Erythroblast (primary cell): ENCODE measurements around the gene AUTS2.

ENCODE experiments used
- DNase-seq, 2 experiments: peaks; one replicate each; lab custom pipeline; 2025; lab: John Stamatoyannopoulos, UW
- GATA1 ChIP-seq: IDR thresholded peaks from 2 replicates; pipeline ENCODE4 v1.6.1; 2011; ENCODE audit warnings: low read depth, mild to moderate bottlenecking, control low read depth, low read length, moderate library complexity
- POLR2A ChIP-seq: IDR thresholded peaks from 2 replicates; pipeline ENCODE4 v1.6.1; 2011; ENCODE audit warnings: mild to moderate bottlenecking, low read length

AUTS2 gene

DNA sequence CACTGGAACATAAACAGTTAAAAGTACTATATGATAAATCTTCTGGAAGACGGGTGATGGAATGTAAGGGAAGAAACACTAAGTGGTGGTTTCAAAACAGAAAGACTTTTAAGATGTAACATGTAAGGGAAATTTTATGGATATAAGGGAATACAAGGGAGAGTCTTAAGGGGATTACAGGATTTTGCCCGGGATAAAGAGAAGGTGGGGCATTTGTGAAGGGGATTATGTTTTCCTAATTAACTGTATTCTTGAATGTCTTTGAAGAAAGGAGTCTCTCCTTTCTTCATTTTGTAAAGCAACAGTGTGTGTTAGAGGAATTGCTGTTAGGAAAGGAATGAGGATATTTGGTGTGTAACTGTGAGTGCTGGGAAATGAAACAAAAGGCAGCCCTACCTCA lies 745.2 kb downstream of the AUTS2 start:
- TF ChIP-seq GATA1 (no peak), POLR2A (no peak)
- no peak for DNase-seq

- TF ChIP-seq GATA1 (no peak), POLR2A (no peak)
- no peak for DNase-seq
These were observed 746.5 kb downstream of the AUTS2 start for GRCh38 chr7:70344726-70345125.

DNA sequence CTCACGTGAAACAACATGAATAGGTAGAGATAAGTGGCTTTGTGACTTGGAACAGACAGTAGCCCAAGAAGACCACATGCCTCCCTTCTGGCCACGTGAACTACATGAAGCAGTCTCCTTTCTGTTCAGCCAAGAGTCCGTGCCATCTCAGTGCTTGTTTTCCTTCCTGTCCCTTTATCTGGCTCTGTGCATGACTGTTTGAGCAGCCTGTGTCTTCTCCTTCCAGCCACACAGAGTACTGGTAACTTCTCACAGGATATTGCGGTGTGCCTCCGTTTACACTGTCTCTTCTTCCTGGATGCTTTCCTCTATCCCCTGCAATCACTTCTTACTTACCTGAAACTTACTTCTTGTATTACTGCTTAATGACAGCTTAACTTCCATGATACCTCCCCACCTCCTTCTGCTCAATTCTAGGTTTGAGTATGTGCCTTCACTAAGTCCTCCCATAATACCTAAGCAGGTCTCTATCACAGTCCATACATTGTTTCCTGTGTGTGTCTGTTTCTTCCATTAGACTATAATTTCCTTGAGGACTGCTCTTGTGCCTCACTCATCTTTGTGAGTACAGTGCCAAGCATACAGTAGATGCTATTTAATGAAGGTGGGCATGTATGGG lies 748.7 kb downstream of the AUTS2 start:
- TF ChIP-seq POLR2A (no peak), GATA1 (no peak)
- no peak for DNase-seq

DNA sequence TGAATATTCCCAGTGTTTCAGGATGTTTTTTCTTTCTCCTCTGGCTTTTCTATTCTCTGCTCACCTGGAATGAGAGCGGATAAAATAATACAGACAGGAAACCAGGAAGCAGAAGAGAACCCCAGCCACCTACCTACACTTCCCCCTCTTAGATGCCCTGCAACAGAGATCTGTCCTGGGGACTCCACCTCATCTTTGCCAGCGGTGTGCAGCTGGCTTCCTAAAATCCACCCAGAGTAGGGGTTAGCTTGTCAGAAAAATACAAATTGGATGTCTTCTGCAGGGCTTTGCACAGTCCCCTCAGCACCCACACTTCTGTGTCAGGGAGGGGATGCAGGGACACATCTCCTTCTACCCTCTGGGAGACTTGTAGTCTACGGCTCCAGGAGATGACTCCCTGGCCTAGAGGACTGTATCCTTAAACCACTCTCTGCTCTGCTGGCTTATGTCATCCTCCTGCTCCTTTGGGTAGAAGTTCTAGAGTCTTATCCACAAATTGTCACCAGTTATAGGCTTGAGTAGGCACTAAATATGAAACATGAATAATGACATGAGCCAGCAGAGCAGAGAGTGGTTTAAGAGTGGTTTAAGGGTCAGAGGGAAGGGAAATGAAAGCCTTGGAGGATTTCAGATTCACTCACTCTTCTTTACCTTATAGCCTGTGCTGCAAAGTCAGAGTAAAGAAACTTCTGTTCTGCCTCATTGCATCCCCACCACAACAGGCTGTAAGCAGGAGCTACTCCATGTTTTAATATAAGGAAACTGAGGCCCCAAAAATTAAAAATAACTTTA lies 749.4 kb downstream of the AUTS2 start:
- no peak for DNase-seq
- TF ChIP-seq GATA1: no peak
- no peak for TF ChIP-seq POLR2A

DNA sequence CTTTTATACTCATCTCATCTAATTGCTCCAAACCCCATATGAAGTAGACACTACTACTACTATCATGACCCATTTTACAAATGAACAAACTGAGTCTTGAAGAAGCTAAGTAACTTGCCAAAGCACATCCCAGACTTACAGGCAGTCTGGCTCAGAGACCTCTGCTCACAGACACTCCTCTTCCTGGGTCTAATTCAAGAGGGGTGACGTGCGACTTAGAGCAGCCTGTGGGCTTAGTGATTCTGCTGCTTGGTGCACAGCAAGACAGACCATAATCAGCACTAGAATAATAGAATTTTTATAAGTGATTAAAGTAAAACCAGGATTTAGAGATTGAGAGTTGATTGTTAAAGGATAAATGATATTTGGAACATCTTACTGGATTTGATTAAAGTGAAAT lies 750.8 kb downstream of the AUTS2 start:
- no peak for DNase-seq
- no peak for TF ChIP-seq POLR2A
- TF ChIP-seq GATA1: no peak

GRCh38 chr7:70349819-70350218 lies 751.5 kb downstream of the AUTS2 start:
- DNase-seq: no peak
- TF ChIP-seq GATA1: no peak
- TF ChIP-seq POLR2A: no peak

GRCh38 chr7:70352088-70352487 lies 753.8 kb downstream of the AUTS2 start:
- TF ChIP-seq GATA1 (no peak), POLR2A (no peak)
- DNase-seq: no peak

GRCh38 chr7:70352906-70353305 lies 754.6 kb downstream of the AUTS2 start:
- no peak for DNase-seq
- no peak for TF ChIP-seq POLR2A
- TF ChIP-seq GATA1: no peak

GRCh38 chr7:70353330-70353945 lies 755.2 kb downstream of the AUTS2 start:
- no peak for DNase-seq
- TF ChIP-seq GATA1: no peak
- TF ChIP-seq POLR2A: no peak

DNA sequence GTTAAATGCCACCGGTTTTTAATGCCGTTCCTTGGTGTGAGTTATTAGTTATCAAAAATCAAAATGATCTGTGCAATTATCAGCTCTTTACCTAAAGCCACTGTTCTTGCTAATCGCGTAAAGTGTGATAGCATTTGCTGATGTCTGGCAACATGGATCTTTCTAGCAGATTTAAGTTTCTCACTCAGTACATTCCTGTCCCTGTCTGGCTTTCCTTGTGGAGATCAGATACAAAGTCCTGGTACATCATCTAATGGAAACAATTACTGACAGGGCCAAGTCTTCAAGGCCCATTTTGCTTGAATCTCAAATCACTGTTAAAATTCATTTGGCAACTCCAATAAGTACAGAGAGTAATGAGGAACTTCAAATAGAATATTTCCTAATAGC lies 755.7 kb downstream of the AUTS2 start:
- TF ChIP-seq POLR2A (no peak), GATA1 (no peak)
- DNase-seq: no peak

- no peak for TF ChIP-seq GATA1
- no peak for TF ChIP-seq POLR2A
- no peak for DNase-seq
These were observed 756.3 kb downstream of the AUTS2 start for GRCh38 chr7:70354409-70355169.

DNA sequence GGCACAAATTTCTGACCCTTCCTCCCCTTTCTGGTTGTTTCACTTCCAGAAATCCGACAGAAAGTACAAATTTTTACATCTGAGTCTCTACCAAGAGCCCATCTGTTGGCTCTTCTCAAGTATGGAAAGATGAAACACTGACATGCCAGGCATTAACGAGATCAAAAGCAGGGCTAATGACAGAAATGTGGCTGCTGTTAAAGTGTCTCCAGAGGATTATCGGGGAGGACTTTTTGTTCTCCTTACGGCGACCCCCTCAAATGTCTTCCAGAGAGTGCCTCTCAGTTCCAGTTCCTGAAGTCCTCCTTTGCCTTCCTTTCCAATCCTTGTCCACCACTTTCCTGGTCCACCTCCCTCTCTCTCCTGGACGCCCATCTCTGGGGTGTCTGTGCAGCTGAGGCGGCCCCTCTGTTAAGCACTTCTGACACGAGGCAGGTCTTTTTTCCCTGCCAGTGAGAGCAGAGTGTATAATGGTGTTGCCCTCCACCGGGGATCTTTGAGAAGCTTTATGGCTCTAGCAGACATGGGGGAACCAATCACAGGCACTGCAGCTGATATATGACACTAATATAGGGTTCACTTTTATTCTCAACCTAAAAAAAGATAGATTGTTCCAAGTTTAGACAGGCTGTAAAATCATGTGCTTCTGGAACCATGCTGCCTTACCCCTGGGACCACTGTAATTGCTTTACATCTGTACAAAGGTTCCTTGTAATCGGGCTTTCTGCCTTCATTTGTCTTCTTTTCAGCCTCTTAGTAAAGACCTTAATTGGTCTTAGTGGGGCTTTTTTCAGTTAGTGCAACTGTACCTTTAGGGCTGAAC lies 757.1 kb downstream of the AUTS2 start:
- DNase-seq: no peak
- no peak for TF ChIP-seq POLR2A
- no peak for TF ChIP-seq GATA1
